Stimulated activated CD8-positive, alpha-beta memory T cell treated with anti-CD3 and anti-CD28 coated beads, Interleukin-7, amount 100 ng/mL, for 24 hours (primary cell): Measurements from ENCODE around the gene EIF3CL.
"Not testable (repeated sequence)": the region's sequence is repeated elsewhere in the genome, so short reads cannot be mapped to it uniquely, and the experiment has no call there.

ENCODE experiments used
- DNase-seq: peaks from one replicate; pipeline ENCODE4 v3.0.0-alpha.2; 2020; ENCODE audit warnings: low read depth

EIF3CL gene

GRCh38 chr16:28403220-28404072 lies at the start of gene EIF3CL:
TSS of gene EIF3CL (minus strand) at chr16:28403841. CDS start at chr16:28403618, 223 bp downstream.
- not testable (repeated sequence) for DNase-seq

- not testable (repeated sequence) for DNase-seq
These were observed 43.4 kb upstream of the EIF3CL start for GRCh38 chr16:28447081-28447480.

- DNase-seq, result not testable (repeated sequence)
These were observed 42.7 kb upstream of the EIF3CL start for GRCh38 chr16:28446388-28446787.

- not testable (repeated sequence) for DNase-seq
These were observed 40.3 kb upstream of the EIF3CL start for GRCh38 chr16:28443943-28444342.

- DNase-seq, result not testable (repeated sequence)
These were observed 35.3 kb upstream of the EIF3CL start for GRCh38 chr16:28438899-28439298.

- DNase-seq, result not testable (repeated sequence)
These were observed 31.7 kb upstream of the EIF3CL start for GRCh38 chr16:28435340-28435739.

- DNase-seq, result not testable (repeated sequence)
These were observed 22.5 kb upstream of the EIF3CL start for GRCh38 chr16:28426060-28426680.

- DNase-seq, result not testable (repeated sequence)
These were observed 17.6 kb upstream of the EIF3CL start for GRCh38 chr16:28421071-28421750.

GRCh38 chr16:28417033-28417432 lies 13.4 kb upstream of the EIF3CL start:
- DNase-seq, result not testable (repeated sequence)

GRCh38 chr16:28414530-28414929 lies 10.9 kb upstream of the EIF3CL start:
- DNase-seq, result not testable (repeated sequence)

GRCh38 chr16:28413585-28413984 lies 9.9 kb upstream of the EIF3CL start:
- DNase-seq, result not testable (repeated sequence)

GRCh38 chr16:28392054-28392453 lies 11.6 kb downstream of the EIF3CL start:
- DNase-seq, result not testable (repeated sequence)

- DNase-seq, result not testable (repeated sequence)
These were observed 21.3 kb downstream of the EIF3CL start for GRCh38 chr16:28382177-28382867.

GRCh38 chr16:28377822-28378221 lies 25.8 kb downstream of the EIF3CL start:
- DNase-seq, result not testable (repeated sequence)

- DNase-seq, result not testable (repeated sequence)
These were observed 26.5 kb downstream of the EIF3CL start for GRCh38 chr16:28377108-28377625.

GRCh38 chr16:28375115-28375514 lies 28.5 kb downstream of the EIF3CL start:
- DNase-seq, result not testable (repeated sequence)

- DNase-seq, result not testable (repeated sequence)
These were observed 29.4 kb downstream of the EIF3CL start for GRCh38 chr16:28374281-28374680.

- DNase-seq, result not testable (repeated sequence)
These were observed 35.7 kb downstream of the EIF3CL start for GRCh38 chr16:28367926-28368325.

GRCh38 chr16:28364268-28365173 lies 39.1 kb downstream of the EIF3CL start:
- not testable (repeated sequence) for DNase-seq

- DNase-seq, result not testable (repeated sequence)
These were observed 40.2 kb downstream of the EIF3CL start, which contains the start of gene NPIPB6 for GRCh38 chr16:28363408-28363807. TSS of gene NPIPB6 (minus strand) at chr16:28363508. CDS start at chr16:28362822, 686 bp downstream.
